G401 (cell line): Measurements from ENCODE around the gene ATP1A3. TPM values are rescaled to one million over a fixed set of nuclear protein-coding genes. Genes with fewer than 3 reads are reported as not detected.
"Not testable (repeated sequence)": the region's sequence is repeated elsewhere in the genome, so short reads cannot be mapped to it uniquely, and the experiment has no call there.

Experiments
- DNase-seq: peaks from one replicate; pipeline ENCODE4 v3.0.0-alpha.2; 2015; ENCODE audit warnings: low spot score
- in situ Hi-C: cut with HindIII; loops from 2 replicates; pipeline ENCODE4 v1.10.0; 2016; ENCODE audit warnings: low sequenced_read_pairs, mixed read lengths
- total RNA-seq: library from RNA; depleted of rRNA; stranded (reverse); fragments of >200 nt; shearing (Covaris generic); gene quantifications from 2 replicates; pipeline ENCODE4 v1.2.3, GENCODE V29; 2014

Gene ATP1A3
- total RNA-seq, 1 experiment from 2014 or later: 2.7 TPM

- DNase-seq: no peak
- in situ Hi-C loops: no loop called here
Measured at GRCh38 chr19:42017040-42017439, 23.0 kb upstream of the ATP1A3 start.

GRCh38 chr19:42012747-42013146 lies 18.7 kb upstream of the ATP1A3 start:
- in situ Hi-C loops, DNase-seq: not testable (repeated sequence)

GRCh38 chr19:42010245-42011126 lies 16.5 kb upstream of the ATP1A3 start:
- no peak for DNase-seq
- in situ Hi-C loops: no loop called here

- no peak for DNase-seq
- in situ Hi-C loops: no loop called here
Measured at GRCh38 chr19:42006569-42006968, 12.5 kb upstream of the ATP1A3 start.

- in situ Hi-C loops: no loop called here
- DNase-seq: no peak
Measured at GRCh38 chr19:42005504-42005903, 11.5 kb upstream of the ATP1A3 start.

- no peak for DNase-seq
- in situ Hi-C loops: no loop called here
Measured at GRCh38 chr19:42003506-42004294, 9.7 kb upstream of the ATP1A3 start.

GRCh38 chr19:41999878-42000208 lies 5.8 kb upstream of the ATP1A3 start:
- in situ Hi-C loops: no loop called here
- DNase-seq: peak; percentile 67

GRCh38 chr19:41999071-41999877 lies 5.2 kb upstream of the ATP1A3 start:
- DNase-seq: peak; percentile 33
- in situ Hi-C loops: no loop called here

GRCh38 chr19:41998246-41999020 lies 4.4 kb upstream of the ATP1A3 start:
- peak; percentile 66 for DNase-seq
- in situ Hi-C loops: no loop called here

GRCh38 chr19:41997851-41998229 lies 3.8 kb upstream of the ATP1A3 start:
- peak; percentile 60 for DNase-seq
- in situ Hi-C loops: no loop called here

GRCh38 chr19:41997121-41997850 lies 3.3 kb upstream of the ATP1A3 start:
- peak; percentile 29 for DNase-seq
- in situ Hi-C loops: no loop called here

- in situ Hi-C loops: no loop called here
- peak; percentile 86 for DNase-seq
Measured at GRCh38 chr19:41995959-41996797, 2.1 kb upstream of the ATP1A3 start.

GRCh38 chr19:41994994-41995958 lies 1.2 kb upstream of the ATP1A3 start:
- DNase-seq: no peak
- in situ Hi-C loops: no loop called here

GRCh38 chr19:41994521-41994971 lies 516 bp upstream of the ATP1A3 start:
- DNase-seq: no peak
- in situ Hi-C loops: no loop called here

GRCh38 chr19:41991925-41992569 lies 2.0 kb downstream of the ATP1A3 start:
- in situ Hi-C loops: not testable (repeated sequence)
- DNase-seq: peak; percentile 64

GRCh38 chr19:41991025-41991424 lies 3.0 kb downstream of the ATP1A3 start:
- in situ Hi-C loops: no loop called here
- peak; percentile 12 for DNase-seq
